ENCODE results near the gene TRPV5.
"Not testable (repeated sequence)": the region's sequence is repeated elsewhere in the genome, so short reads cannot be mapped to it uniquely, and the experiment has no call there.

TRPV5 gene

GRCh38 chr7:142933624-142934023, at the start of gene TRPV5:
TSS of gene TRPV5 (minus strand) at chr7:142933746. CDS start at chr7:142933459, 287 bp downstream.
- DNase-seq (ENCODE audit: low read depth in 2 of 2) = no peak

- not testable (repeated sequence) for DNase-seq (ENCODE audit: low read depth in 2 of 2)
Observed at GRCh38 chr7:142978402-142978801, 44.9 kb upstream of the TRPV5 start.

- DNase-seq (ENCODE audit: low read depth in 2 of 2) = no peak
Observed at GRCh38 chr7:142974626-142975025, 41.1 kb upstream of the TRPV5 start.

- DNase-seq (ENCODE audit: low read depth in 2 of 2) = no peak
Observed at GRCh38 chr7:142969183-142969582, 35.6 kb upstream of the TRPV5 start.

- no peak for DNase-seq (ENCODE audit: low read depth in 2 of 2)
Observed at GRCh38 chr7:142968229-142968628, 34.7 kb upstream of the TRPV5 start.

DNA sequence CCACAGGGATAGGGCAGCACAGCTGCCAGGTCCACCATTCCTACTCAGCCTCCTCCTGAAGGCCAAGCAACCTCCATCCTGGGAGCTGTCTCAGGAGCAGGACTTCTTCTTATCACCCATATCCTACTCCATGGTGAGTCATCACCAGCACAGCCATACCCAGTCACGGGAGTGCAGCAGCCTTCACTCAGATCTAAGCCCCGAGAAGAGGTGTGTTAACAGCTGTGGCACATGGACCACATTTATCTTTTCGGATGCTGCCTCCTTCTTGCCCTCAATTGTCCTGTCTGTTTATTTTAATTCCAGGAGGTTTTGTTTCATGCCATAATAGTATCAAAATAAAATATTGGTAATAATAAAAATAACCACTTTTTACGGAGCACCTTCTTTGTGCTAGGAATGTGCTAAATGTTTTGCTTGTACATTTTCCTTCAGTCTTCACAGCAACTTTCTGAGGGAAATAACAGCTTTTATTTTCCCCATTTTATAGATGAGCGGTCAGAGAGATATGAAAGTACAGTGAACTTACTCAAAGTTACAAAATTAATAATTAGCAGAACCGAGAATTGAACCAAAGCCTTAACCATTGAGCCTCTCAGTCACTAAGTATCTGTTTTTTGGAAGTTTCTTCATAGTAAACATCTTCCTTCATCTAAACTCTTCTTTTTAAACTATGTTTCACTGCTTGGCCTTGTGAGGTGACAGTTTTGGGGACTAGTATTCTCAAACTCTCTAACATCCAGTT, 31.1 kb upstream of the TRPV5 start:
- no peak for DNase-seq (ENCODE audit: low read depth in 2 of 2)

DNA sequence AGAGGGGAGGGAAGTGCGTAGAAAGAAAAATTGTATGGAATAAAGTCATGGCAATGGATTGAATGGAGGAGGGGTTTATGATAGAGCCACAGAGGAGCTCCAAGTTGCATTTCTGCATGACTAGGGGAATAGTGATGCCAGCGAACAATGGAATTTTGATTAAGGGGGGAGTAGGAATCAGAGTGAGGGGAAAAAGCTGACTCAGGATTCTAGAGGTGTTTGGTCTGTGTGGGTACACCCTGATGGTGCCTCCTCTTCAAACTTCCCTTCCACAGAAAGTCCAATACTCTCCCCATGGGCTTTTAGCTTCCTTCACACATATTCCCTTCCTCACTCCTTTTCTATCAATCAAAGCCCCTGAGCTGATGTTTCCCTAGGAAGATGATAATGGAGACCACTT, 30.4 kb upstream of the TRPV5 start:
- DNase-seq (ENCODE audit: low read depth in 2 of 2) = no peak

GRCh38 chr7:142962991-142963390, 29.4 kb upstream of the TRPV5 start:
- DNase-seq (ENCODE audit: low read depth in 2 of 2) = no peak

GRCh38 chr7:142961973-142962926, 28.7 kb upstream of the TRPV5 start, which contains the start of gene KEL:
TSS of gene KEL (minus strand) at chr7:142962363. CDS start at chr7:142962206, 157 bp downstream.
- no peak for DNase-seq (ENCODE audit: low read depth in 2 of 2)

DNA sequence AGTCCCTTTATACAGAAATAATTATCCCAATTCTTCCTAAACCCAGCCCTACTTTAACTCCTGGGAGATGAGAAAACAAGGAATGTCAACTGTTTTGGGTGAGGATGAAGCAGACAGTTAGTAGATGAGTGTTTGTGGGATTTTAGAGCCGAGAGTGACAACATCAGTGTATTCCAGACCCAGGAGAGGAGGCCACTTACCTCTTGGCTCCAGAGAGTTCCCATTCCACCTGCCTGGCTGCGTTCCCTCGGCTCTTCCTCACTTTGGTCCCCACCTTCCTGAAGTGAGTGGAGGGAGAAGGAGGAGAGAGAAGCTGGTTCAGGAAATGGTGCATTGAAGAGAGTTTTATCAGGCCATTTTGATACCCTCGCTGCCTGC, 28.0 kb upstream of the TRPV5 start:
- no peak for DNase-seq (ENCODE audit: low read depth in 2 of 2)

GRCh38 chr7:142960955-142961512, 27.5 kb upstream of the TRPV5 start:
- DNase-seq (ENCODE audit: low read depth in 2 of 2) = no peak

- no peak for DNase-seq (ENCODE audit: low read depth in 2 of 2)
Observed at GRCh38 chr7:142959202-142959601, 25.7 kb upstream of the TRPV5 start.

DNA sequence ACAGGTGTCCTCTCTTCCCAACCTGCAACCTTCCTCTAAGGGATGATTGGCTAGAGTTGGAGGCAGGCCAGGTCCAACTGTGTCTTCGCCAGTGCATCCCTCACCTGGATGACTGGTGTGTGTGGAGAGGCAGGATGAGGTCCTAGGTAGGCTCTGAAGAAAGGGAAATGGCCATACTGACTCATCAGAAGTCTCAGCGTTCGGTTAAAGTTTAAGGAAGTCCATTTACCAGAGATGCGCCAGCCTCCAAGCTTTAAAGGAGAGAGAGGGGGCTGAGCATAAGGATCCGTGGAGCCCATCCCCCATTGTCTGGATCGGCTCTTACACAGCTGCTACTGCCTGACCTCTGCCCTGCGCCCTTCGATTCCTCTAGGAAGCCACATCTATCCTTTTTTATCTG, 24.2 kb upstream of the TRPV5 start:
- DNase-seq (ENCODE audit: low read depth in 2 of 2) = no peak

DNA sequence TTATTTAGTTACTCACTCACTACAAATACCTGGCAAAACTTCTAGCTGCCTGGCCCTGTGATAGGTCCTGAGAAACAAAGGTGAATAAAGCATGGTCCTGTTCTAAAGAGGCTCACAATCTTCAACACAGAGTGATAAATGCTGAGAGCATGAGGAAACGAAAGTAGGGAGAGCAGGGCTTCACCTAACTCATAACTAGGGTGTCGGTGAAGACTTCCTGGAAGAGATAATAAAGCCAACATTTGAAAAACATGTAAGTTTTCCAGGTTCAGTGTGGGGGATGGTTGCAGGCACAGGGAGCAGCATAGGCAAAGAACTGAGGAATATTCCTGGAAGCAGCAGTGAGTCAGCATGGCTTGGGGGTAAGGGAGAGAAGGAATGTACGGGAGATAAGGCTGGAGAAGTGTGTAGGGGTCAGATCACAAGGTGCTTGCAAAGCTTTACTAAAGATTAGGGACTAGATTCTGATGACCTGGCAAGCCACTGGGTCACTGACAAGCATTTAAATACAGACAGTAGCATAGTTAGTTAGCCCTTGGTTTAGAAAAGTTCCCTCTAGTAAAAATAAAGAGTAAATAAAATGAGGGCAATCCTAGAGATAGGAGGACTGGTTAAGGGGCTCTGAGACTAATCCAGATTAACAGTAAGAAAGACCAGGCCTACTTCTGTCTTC, 23.5 kb upstream of the TRPV5 start:
- no peak for DNase-seq (ENCODE audit: low read depth in 2 of 2)

- no peak for DNase-seq (ENCODE audit: low read depth in 2 of 2)
Observed at GRCh38 chr7:142954680-142955268, 21.2 kb upstream of the TRPV5 start.

DNA sequence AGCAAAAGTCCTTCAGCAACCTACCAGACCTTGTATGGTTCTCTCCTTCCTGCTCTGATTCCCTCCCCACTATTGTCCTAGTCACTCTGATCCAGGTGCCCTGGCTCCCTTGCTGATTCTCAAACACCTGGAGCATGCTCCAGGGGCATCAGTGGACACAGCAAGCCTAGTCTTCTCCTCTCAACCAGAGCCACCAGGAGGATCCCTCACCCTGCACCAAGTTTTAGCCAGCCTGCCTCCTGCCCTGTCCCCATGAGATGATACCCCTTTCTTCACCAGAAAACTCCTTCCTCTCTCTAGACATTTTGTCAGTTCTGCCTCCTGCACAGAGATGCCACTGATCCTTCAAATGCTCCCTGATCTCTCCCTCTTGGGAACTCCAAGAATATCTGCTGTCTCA, 16.7 kb upstream of the TRPV5 start:
- DNase-seq (ENCODE audit: low read depth in 2 of 2) = no peak

DNA sequence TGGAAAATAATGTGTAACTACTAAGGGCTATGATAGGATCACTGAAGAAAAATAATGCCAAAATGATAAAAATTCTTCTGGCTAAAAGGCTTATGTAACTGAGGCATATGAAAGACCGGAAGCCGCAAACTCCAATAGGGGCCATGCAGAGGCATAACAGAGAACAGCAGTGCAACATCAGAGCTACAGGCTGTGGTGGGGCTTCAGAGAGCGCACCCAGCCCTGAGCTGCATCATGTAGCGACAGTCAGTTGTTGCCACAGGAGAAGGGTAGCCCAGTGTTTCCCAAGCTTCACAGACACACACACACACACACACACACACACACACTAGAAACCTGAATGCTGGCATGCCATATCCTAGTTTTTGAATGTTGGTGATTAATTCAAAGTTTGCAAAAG, 15.1 kb upstream of the TRPV5 start:
- DNase-seq (ENCODE audit: low read depth in 2 of 2) = no peak

- DNase-seq (ENCODE audit: low read depth in 2 of 2) = no peak
Observed at GRCh38 chr7:142945001-142945400, 11.5 kb upstream of the TRPV5 start.

- DNase-seq (ENCODE audit: low read depth in 2 of 2) = no peak
Observed at GRCh38 chr7:142943706-142944268, 10.2 kb upstream of the TRPV5 start.

GRCh38 chr7:142942746-142943145, 9.2 kb upstream of the TRPV5 start:
- DNase-seq (ENCODE audit: low read depth in 2 of 2) = no peak

DNA sequence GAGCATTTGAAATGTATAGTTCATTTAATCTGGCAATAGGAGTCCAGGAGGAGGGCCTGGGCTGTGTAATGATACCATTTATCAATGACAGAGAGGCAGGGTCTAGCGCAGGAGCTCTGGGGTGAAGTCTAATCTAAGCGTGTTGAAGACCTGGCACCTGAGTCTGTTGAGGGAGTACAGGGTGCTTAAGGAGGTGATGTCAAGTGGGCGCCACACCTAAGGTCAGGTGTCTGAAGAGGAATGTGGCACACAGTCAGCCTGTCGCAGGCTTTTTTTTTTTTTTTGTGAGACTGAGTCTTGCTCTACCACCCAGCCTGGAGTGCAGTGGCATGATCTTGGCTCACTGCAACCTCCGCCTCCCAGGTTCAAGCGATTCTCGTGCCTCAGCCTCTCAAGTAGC, 8.0 kb upstream of the TRPV5 start:
- no peak for DNase-seq (ENCODE audit: low read depth in 2 of 2)
